Ascending aorta (tissue), 2 donors: Measurements from ENCODE around the gene FRMD4A. TPM values are rescaled to one million over a fixed set of nuclear protein-coding genes. Genes with fewer than 3 reads are reported as not detected.

Experiments
- DNase-seq, 2 donors: peaks; one replicate each; pipeline ENCODE4 v3.0.0-alpha.2; 2019; ENCODE audit warnings: low spot score in 2 of 2
- H3K27ac ChIP-seq, 2 donors: fragments of 200-600 bp; sonication (generic); one replicate each; pipeline ENCODE4 v1.5.1; 2016 to 2017; ENCODE audit warnings: mild to moderate bottlenecking in 1 of 2
- H3K27me3 ChIP-seq: fragments of 200-600 bp; sonication (generic); one replicate; pipeline ENCODE4 v1.5.1; 2017
- H3K36me3 ChIP-seq, 2 donors: fragments of 200-600 bp; sonication (generic); one replicate each; pipeline ENCODE4 v1.5.1; 2016
- H3K4me1 ChIP-seq, 2 donors: fragments of 200-600 bp; sonication (generic); one replicate each; pipeline ENCODE4 v1.5.1; 2016 to 2017; ENCODE audit warnings: mild to moderate bottlenecking in 1 of 2
- H3K4me3 ChIP-seq, 2 donors: fragments of 200-600 bp; sonication (generic); one replicate each; pipeline ENCODE4 v1.5.1; 2016 to 2017; ENCODE audit warnings: mild to moderate bottlenecking in 1 of 2
- H3K9me3 ChIP-seq, 2 donors: fragments of 200-600 bp; sonication (generic); one replicate each; pipeline ENCODE4 v1.5.1; 2016
- CTCF ChIP-seq, 3 experiments: fragments of 200-600 bp in 2 of 3; fragments of 450-650 bp in 1 of 3; sonication (generic) in 2 of 3; IDR thresholded peaks; one replicate each; pipeline ENCODE4 v1.5.1; 2016 to 2019; ENCODE audit warnings: antibody characterized with exemption in 3 of 3, mild to moderate bottlenecking in 1 of 3, moderate library complexity in 1 of 3
- intact Hi-C: fragments of 100-400 bp; cut with DNase I; formaldehyde crosslinking; loops from one replicate; pipeline ENCODE4 v1.15.1; 2023
- total RNA-seq: library from RNA; depleted of rRNA; stranded (reverse); fragments of >200 nt; gene quantifications from one replicate; pipeline ENCODE4 v1.1.0, GENCODE V29; 2016

FRMD4A gene
- total RNA-seq, 1 donor from 2014 or later = 108 TPM

GRCh38 chr10:14318007-14318406, 12.7 kb downstream of the FRMD4A start:
- no peak for DNase-seq
- intact Hi-C loops = no loop called here
- no peak for TF ChIP-seq CTCF (IDR thresholded peaks at IDR 0.05)
- no peaks in the 10 kb centered on the region for H3K27me3 ChIP-seq
- H3K9me3 ChIP-seq = no peaks in the 10 kb centered on the region
- no peak overlapping the region for H3K27ac ChIP-seq
- H3K4me1 ChIP-seq = no peaks in the 10 kb centered on the region
- H3K4me3 ChIP-seq = no peak overlapping the region
- no peaks in the 10 kb centered on the region for H3K36me3 ChIP-seq

- no peaks in the 10 kb centered on the region for H3K36me3 ChIP-seq
- H3K9me3 ChIP-seq = no peaks in the 10 kb centered on the region
- TF ChIP-seq CTCF (IDR thresholded peaks at IDR 0.05) = no peak
- H3K27ac ChIP-seq = no peak overlapping the region
- intact Hi-C loops = no loop called here
- H3K4me3 ChIP-seq = no peak overlapping the region
- no peak for DNase-seq
- H3K4me1 ChIP-seq = no peaks in the 10 kb centered on the region
- H3K27me3 ChIP-seq = no peaks in the 10 kb centered on the region
Measured at GRCh38 chr10:14312014-14312413, 18.7 kb downstream of the FRMD4A start.

- Histone ChIP-seq H3K27me3 (no peaks in the 10 kb centered on the region), H3K27ac (no peak overlapping the region), H3K4me3 (no peak overlapping the region), H3K36me3 (no peaks in the 10 kb centered on the region), H3K9me3 (no peaks in the 10 kb centered on the region), H3K4me1 (no peaks in the 10 kb centered on the region)
- no peak for DNase-seq
- no peak for TF ChIP-seq CTCF (IDR thresholded peaks at IDR 0.05)
- intact Hi-C loops = no loop called here
Measured at GRCh38 chr10:14311206-14311957, 19.3 kb downstream of the FRMD4A start.

GRCh38 chr10:14309593-14309992, 21.1 kb downstream of the FRMD4A start:
- no peak for TF ChIP-seq CTCF (IDR thresholded peaks at IDR 0.05)
- no peak for DNase-seq
- Histone ChIP-seq H3K4me1 (no peaks in the 10 kb centered on the region), H3K9me3 (no peaks in the 10 kb centered on the region), H3K27me3 (no peaks in the 10 kb centered on the region), H3K4me3 (no peak overlapping the region), H3K36me3 (no peaks in the 10 kb centered on the region), H3K27ac (no peak overlapping the region)
- intact Hi-C loops = no loop called here

- Histone ChIP-seq H3K9me3 (no peaks in the 10 kb centered on the region), H3K4me3 (no peak overlapping the region), H3K27me3 (no peaks in the 10 kb centered on the region), H3K27ac (no peak overlapping the region), H3K4me1 (no peaks in the 10 kb centered on the region), H3K36me3 (no peaks in the 10 kb centered on the region)
- intact Hi-C loops = no loop called here
- no peak for DNase-seq
- no peak for TF ChIP-seq CTCF (IDR thresholded peaks at IDR 0.05)
Measured at GRCh38 chr10:14306190-14306589, 24.5 kb downstream of the FRMD4A start.

GRCh38 chr10:14304046-14304445, 26.7 kb downstream of the FRMD4A start:
- intact Hi-C loops = no loop called here

More at GRCh38 chr10:14304046-14304445, 26.7 kb downstream of the FRMD4A start:
- no peak for DNase-seq
- H3K4me3 ChIP-seq = no peak overlapping the region
- H3K9me3 ChIP-seq = no peaks in the 10 kb centered on the region
- no peaks in the 10 kb centered on the region for H3K4me1 ChIP-seq
- H3K27ac ChIP-seq = no peak overlapping the region
- TF ChIP-seq CTCF (IDR thresholded peaks at IDR 0.05) = no peak
- no peaks in the 10 kb centered on the region for H3K36me3 ChIP-seq
- no peaks in the 10 kb centered on the region for H3K27me3 ChIP-seq
